ENCODE data around the gene SMIM26. TPM values are rescaled to one million over a fixed set of nuclear protein-coding genes. Genes with fewer than 3 reads are reported as not detected.

Gene SMIM26
- polyA plus RNA-seq, 1 experiment: 108 TPM

GRCh38 chr20:18527836-18528235 lies 39.4 kb upstream of the SMIM26 start:
- DNase-seq (ENCODE audit: low read depth): no peak
- no peak overlapping the region for H3K4me3 ChIP-seq (ENCODE audit: low read depth, low read length)
- ChIA-PET POLR2A (no interaction called here), CTCF (no interaction called here)
- peaks cover 18% of the 10 kb centered on the region for H3K36me3 ChIP-seq (ENCODE audit: control insufficient read depth, insufficient read depth, low read length)
- no peaks in the 10 kb centered on the region for H3K27me3 ChIP-seq (ENCODE audit: control insufficient read depth, insufficient read depth, low read length)
- TF ChIP-seq CTCF (IDR thresholded peaks at IDR 0.05; ENCODE audit: insufficient read depth, low read depth, low read length): no peak

- no peak for TF ChIP-seq CTCF (IDR thresholded peaks at IDR 0.05; ENCODE audit: insufficient read depth, low read depth, low read length)
- peaks cover 21% of the 10 kb centered on the region for H3K36me3 ChIP-seq (ENCODE audit: control insufficient read depth, insufficient read depth, low read length)
- ChIA-PET CTCF (interaction anchor here (1.0 kb wide), 1 partner anchor 10 kb away, joined by 3 read pairs; no protein-coding TSS in a partner anchor), POLR2A (no interaction called here)
- DNase-seq (ENCODE audit: low read depth): no peak
- H3K27me3 ChIP-seq (ENCODE audit: control insufficient read depth, insufficient read depth, low read length): no peaks in the 10 kb centered on the region
- no peak overlapping the region for H3K4me3 ChIP-seq (ENCODE audit: low read depth, low read length)
Observed at GRCh38 chr20:18529041-18529440, 38.2 kb upstream of the SMIM26 start.

GRCh38 chr20:18532626-18533025 lies 34.6 kb upstream of the SMIM26 start:
- no peak for DNase-seq (ENCODE audit: low read depth)
- no peak for TF ChIP-seq CTCF (IDR thresholded peaks at IDR 0.05; ENCODE audit: insufficient read depth, low read depth, low read length)
- ChIA-PET CTCF (no interaction called here), POLR2A (no interaction called here)
- Histone ChIP-seq H3K4me3 (ENCODE audit: low read depth, low read length) (no peak overlapping the region), H3K36me3 (ENCODE audit: control insufficient read depth, insufficient read depth, low read length) (peaks cover 16% of the 10 kb centered on the region), H3K27me3 (ENCODE audit: control insufficient read depth, insufficient read depth, low read length) (no peaks in the 10 kb centered on the region)

GRCh38 chr20:18533491-18533890 lies 33.7 kb upstream of the SMIM26 start:
- ChIA-PET CTCF (no interaction called here), POLR2A (no interaction called here)
- no peak overlapping the region for H3K4me3 ChIP-seq (ENCODE audit: low read depth, low read length)
- DNase-seq (ENCODE audit: low read depth): no peak
- peaks cover 13% of the 10 kb centered on the region for H3K36me3 ChIP-seq (ENCODE audit: control insufficient read depth, insufficient read depth, low read length)
- no peaks in the 10 kb centered on the region for H3K27me3 ChIP-seq (ENCODE audit: control insufficient read depth, insufficient read depth, low read length)
- no peak for TF ChIP-seq CTCF (IDR thresholded peaks at IDR 0.05; ENCODE audit: insufficient read depth, low read depth, low read length)

- no peaks in the 10 kb centered on the region for H3K27me3 ChIP-seq (ENCODE audit: control insufficient read depth, insufficient read depth, low read length)
- no peak for TF ChIP-seq CTCF (IDR thresholded peaks at IDR 0.05; ENCODE audit: insufficient read depth, low read depth, low read length)
- ChIA-PET POLR2A (no interaction called here), CTCF (no interaction called here)
- H3K4me3 ChIP-seq (ENCODE audit: low read depth, low read length): no peak overlapping the region
- H3K36me3 ChIP-seq (ENCODE audit: control insufficient read depth, insufficient read depth, low read length): peaks cover 13% of the 10 kb centered on the region
- no peak for DNase-seq (ENCODE audit: low read depth)
Observed at GRCh38 chr20:18533978-18534644, 33.1 kb upstream of the SMIM26 start.
